H1 (cell line): ENCODE data around the gene ASB16. TPM values are rescaled to one million over a fixed set of nuclear protein-coding genes. Genes with fewer than 3 reads are reported as not detected.
A peak's percentile ranks its signal among the peaks of the same experiment; 100 is the strongest.

ENCODE experiments used
- SAP30 ChIP-seq: fragments of 300-600 bp; sonication (generic); IDR thresholded peaks from 2 replicates; pipeline ENCODE4 v1.7.1; 2012; ENCODE audit warnings: low read length, moderate library complexity, mild to moderate bottlenecking, inconsistent platforms; ENCODE audit not compliant: insufficient read depth, insufficient replicate concordance
- SP2 ChIP-seq: IDR thresholded peaks from 2 replicates; pipeline ENCODE4 v1.6.1; 2012; ENCODE audit warnings: mild to moderate bottlenecking, low read length, inconsistent platforms
- polyA plus RNA-seq, 7 experiments: library from polyadenylated mRNA; depleted of rRNA in 3 of 7; stranded (reverse) in 5 of 7; unstranded in 2 of 7; fragments of >200 nt in 5 of 7; fragments of 200-250 nt in 2 of 7; gene quantifications; 1 replicate in 5 of 7; 2 replicates in 1 of 7; 4 replicates in 1 of 7; pipeline versions ENCODE4 v1.2.1 to v1.2.3, GENCODE V29; 2011 to 2013; ENCODE audit warnings: missing spikeins in 2 of 7, mixed read lengths in 2 of 7
- total RNA-seq: library from RNA; stranded (reverse); fragmentation: NEBNext Ultra II Directional; extraction: Animal tissue kit (Norgen Biotek cat#: 25700); gene quantifications from 2 replicates; pipeline ENCODE4 v1.2.1, GENCODE V29; 2021

The ASB16 gene
- total and polyA plus RNA-seq, 2 of the 8 experiments (the other 6 are each of a cell fraction or from before 2014, with no cell fraction given): 0.05 TPM; not detected in 1

DNA sequence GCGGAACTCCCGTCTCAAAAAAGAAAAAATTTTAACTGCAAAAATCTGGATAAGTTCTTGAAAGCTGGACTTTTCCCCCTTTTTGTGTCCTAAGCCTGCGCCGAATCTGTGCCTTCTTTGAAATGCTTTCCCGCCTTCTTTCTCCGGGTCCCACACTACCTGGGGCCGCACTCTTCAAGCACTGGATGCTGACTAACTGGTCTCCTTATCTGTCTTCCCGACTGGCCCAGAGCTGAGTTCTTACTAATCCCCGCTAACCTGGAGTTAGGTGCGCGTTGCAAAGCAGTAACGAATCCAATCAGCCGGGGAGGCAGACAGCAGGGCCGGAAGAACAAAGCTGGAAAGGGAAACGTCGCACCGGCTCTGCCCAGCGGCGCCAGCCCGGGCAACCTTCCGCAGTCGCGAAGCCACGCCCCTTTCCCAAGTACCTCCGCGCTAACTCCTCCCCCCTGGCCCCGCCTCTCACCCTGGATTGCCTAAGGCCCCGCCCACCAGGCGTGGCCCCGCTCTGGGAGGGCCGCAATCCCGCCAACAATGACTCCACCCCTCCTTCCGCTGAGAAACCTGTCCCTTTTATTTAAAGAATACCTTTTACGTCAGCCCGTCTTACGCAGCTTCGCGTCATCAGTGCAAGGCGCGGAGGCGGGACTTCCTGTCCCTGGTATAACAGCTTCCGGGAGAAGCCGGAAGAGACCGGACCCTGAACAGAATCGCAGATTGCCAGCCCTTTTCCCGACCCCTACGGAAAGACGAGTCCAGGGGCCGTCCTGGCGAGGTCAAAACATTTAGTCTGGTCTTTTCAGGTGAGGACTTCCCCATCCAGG is 16.0 kb downstream of the ASB16 start, which contains the start of gene TMUB2 (continued):
- TF ChIP-seq SAP30 (no peak), SP2 (peak; percentile 56)
